SK-N-MC (cell line): Measurements from ENCODE around the gene CCL25.

Experiments
- EZH2 ChIP-seq: fragments of 200-600 bp; sonication (generic); IDR thresholded peaks from one replicate; pipeline ENCODE4 v1.6.1; 2017; ENCODE audit warnings: antibody characterized with exemption
- POLR2AphosphoS5 ChIP-seq: IDR thresholded peaks from 2 replicates; pipeline ENCODE4 v1.6.1; 2012; ENCODE audit warnings: mild to moderate bottlenecking, low read depth, low read length, borderline replicate concordance

- TF ChIP-seq EZH2 (no peak), POLR2AphosphoS5 (no peak)
Observed at GRCh38 chr19:8065875-8066261, 13.3 kb downstream of the CCL25 start.
